ENCODE data around the gene MACROD1.

The MACROD1 gene, protein sequence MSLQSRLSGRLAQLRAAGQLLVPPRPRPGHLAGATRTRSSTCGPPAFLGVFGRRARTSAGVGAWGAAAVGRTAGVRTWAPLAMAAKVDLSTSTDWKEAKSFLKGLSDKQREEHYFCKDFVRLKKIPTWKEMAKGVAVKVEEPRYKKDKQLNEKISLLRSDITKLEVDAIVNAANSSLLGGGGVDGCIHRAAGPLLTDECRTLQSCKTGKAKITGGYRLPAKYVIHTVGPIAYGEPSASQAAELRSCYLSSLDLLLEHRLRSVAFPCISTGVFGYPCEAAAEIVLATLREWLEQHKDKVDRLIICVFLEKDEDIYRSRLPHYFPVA

DNA sequence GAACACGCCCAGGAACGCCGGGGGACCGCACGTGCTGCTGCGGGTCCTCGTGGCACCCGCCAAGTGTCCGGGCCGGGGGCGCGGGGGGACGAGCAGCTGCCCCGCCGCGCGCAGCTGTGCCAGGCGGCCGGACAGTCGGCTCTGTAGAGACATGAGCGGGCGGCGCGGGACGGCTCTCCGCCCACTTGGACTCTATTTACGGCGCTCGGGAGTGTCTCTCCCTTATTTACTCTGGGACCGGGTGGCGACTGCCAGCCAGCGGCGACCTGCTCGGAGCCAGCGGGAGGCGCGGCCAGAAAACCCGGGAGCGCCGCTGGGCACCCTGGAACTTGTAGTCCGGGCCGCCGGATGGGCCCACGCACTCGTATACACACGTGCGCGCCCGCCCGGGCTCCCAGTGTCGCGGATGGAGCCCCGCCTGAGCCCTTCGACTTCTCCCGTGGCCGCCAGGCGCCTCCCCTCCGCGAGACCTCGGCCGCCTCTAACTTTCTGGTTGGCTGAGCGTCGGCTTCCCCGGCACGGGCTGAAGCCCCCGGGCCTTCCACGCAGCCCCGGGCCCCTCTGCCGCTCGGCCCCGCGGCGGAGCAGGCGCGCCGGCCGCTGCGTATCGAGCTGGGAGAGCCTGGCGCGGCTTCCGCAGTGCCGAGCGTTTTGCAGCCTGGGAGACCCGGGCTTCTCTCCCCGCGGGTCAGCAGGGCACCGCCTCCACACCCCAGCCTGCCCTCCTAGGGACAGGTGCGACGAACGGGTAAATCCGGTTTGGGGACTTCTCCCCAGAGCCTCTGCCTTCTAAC lies at the start of gene MACROD1:
TSS of gene MACROD1 (minus strand) at position 272 of the 794 bp plus-strand sequence. CDS start at position 153, 119 bp downstream.
- DNase-seq: peak; percentile 47

DNA sequence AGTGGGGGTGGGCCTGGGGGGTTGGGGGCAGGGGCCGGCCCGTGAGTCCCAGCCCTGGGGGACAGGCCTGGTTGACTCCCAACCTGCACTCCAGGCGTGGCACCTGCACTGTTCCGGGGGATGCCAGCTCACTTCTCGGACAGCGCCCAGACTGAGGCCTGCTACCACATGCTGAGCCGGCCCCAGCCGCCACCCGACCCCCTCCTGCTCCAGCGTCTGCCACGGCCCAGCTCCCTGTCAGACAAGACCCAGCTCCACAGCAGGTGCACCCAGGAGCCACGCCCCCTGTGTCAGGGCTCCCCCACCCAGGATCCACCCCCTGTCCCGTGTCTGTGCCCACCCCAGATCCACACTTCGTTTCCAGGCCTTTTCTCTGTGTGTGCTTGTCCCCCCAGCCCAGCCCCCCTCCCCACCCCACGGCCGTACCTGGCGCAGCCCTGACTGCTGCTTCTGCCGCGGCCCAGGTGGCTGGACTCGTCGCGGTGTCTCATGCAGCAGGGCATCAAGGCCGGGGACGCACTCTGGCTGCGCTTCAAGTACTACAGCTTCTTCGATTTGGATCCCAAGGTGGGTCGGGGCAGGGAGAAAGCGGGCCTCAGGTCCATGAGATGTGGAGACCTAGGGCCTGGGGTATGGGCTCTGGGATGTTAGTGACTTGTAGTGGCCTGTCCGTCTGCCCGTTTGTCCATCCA lies 45.4 kb upstream of the MACROD1 start:
- DNase-seq: no peak

DNA sequence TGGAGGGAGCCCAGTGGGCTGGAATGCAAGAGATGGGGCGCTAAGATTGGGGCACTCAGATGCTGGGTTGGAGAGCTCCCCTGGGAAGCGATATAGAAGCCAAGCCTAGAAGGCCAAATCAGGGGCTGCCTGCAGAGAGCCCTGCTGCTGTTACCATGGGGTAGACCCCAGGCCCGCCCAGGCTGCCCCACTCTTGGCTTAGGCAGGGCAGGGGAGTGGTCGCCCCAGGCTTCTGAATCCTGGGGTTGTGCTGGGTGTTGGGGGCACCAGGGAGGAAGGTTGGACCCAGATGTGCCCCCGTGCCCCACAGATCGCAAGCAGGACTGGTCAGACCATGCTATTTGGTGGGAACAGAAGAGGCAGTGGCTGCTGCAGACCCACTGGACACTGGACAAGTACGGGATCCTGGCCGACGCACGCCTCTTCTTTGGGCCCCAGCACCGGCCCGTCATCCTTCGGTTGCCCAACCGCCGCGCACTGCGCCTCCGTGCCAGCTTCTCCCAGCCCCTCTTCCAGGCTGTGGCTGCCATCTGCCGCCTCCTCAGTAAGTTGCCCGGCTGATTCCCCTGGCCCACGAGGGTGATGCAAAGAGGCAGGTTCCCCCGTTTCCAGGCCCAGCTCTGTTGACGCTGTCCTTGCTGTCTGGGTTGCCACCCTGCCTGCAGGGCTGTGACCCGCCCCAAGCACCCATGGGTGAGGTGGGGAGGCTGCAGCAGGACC lies 44.5 kb upstream of the MACROD1 start:
- no peak for DNase-seq

DNA sequence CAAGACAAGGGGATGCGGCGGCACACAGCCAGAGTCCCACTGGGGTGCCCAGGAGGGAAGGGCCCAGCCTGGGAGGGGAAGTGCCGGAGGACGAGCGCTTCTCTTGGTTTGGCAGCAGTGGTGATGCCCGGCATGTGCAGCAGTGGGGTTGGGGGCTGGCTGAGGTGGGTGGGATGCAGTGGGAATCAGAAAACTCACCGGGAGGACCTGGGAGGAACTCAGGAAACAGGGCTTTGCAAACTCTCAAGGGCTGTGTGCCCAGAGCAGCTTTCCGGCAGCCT lies 43.6 kb upstream of the MACROD1 start:
- no peak for DNase-seq

DNA sequence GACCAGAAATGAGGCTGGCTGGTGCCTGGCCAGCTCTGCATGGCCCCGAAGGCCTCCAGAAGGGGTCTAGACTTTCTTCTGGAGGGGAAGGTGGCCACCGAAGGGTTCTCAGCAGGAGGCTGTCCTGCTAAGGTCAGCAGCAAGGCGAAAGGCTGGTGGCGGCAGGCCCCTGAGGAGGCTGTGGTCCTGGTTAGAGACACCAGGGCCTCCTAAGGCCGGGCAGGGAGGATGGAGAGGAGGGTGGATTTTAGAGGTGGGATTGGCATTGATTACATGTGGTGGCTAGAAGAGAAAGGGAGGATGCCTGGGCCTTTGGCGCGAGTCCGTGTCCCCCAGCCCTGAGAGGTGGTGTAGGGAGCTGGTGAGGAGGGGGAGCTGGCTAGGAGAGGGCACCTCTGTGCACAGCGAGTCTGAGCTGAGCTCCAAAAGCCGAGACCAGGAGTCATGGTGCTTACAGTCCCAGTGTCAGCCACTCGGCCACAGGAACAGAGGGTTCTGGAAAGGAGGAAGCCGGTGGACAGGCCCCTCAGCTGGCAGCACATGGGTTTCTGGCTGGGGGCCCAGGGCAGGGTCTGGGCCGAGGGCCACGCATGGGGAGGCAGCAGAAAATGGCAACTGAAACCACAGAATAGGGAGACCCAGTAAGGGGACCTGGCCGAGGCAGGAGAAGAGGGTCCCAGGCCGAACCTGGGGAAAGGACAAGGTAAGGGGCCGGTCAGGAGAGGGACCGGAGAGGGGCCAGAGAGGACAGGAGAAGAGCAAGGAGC lies 43.1 kb upstream of the MACROD1 start:
- no peak for DNase-seq

DNA sequence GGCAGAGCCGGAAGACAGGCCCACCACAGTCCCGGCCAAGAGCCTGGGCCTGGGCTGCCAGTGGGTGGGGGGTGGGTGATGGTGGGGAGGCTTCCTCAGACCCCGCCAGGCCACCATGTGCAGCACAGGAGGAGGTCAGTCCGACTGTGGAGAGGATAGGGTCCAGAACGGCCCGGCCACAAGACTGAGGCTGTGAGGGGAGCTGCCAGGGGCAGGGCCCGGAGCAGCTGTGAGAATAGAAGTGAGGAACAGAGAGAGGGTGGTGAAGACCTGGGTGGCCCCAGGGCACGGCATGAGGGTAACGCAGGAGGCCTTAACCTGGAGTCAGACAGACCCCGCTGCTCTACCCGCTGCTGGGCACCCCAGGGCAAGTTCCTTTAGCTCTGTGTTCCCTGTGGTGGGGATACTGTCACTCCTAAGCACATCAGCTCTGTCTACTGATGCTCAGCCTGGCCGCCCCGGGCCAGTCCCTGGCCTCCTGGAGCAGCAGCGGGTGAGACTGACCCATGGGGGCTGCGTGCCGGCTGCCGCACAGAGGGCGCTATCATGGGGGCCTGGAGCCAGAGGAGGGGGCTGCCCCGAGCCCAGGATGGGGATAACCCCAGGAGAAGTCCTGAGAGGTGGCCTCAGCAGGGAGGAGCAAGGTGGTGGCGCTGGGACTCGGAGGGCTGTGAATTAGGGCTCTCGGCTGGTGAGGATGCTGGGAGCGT lies 42.3 kb upstream of the MACROD1 start:
- no peak for DNase-seq

DNA sequence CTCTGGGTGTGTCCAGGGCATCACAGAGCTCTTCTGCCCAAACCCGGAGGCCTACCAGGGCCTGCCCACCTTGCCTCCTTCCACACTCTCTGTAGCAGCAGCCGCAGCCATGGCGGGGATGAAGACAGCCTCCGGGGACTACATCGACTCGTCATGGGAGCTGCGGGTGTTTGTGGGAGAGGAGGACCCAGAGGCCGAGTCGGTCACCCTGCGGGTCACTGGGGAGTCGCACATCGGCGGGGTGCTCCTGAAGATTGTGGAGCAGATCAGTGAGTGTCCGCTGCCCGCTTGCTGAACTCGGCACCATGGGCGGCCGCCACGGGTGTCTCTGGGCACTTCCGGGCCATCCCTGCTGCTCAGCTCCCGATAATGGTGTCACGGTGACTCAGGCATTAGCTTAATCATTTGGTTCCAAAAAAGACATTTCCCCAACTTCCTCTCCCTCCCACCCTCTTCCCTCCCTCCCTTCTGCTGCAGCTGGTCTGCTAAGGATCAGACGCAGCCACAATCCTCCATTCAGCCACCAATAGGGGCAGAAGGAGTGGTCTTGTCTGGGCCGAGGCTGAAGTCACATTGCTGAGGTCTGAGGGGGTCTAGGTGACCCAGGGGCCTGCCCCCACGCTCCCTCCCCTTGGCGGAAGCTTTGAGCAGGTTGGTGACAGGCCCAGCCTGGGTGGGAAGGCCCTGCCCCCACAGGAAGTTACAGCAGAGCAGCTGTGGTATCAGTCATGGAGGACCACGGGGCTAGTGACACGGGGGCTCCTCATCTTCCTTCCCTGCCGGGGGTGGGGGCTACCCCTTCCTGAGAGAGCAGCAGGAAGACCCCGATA lies 41.6 kb upstream of the MACROD1 start:
- peak; percentile 88 for DNase-seq

DNA sequence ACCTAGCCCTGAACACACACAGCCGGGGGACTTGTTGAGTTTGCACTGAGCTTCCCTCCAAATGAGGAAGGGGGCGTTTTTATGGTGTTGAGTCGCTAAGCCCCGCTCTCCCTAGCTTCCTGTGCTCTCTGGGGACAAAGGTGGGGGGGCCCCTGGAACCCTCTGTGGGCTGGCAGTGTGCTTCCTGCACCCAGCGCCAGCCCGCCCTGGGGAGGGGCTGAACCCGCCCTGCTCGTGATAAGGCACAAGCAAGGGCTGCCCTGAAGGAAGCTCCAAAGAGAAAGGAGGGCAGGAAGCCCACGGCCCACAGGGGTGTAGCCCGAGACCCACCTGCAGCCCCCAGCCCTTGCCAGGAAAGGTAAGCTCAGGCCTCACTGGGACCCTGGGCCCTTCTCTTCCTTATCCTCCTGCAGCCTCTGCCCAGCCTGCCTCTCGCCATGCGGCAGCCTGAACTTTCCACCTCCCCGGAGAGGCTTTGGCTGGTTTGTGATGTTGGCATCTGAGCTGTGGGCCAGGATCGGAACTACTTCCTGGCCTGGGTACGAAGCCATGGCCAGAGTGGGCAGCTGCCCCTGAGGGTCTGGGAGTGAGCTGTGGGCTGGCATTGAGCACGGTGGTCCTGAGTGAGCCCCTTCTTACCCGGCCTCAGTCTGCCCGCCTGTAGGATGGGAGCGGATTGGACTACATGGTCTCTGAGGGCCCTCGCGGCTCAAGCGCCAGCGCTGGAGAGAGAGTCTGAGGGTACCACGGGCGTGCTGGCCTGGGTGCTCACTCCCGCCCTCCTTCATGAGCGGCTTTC lies 40.7 kb upstream of the MACROD1 start, which contains the start of gene FERMT3:
TSS of gene FERMT3 (plus strand) at position 265 of the 799 bp plus-strand sequence. CDS start 644 bp downstream, outside the sequence.
- peak; percentile 63 for DNase-seq

DNA sequence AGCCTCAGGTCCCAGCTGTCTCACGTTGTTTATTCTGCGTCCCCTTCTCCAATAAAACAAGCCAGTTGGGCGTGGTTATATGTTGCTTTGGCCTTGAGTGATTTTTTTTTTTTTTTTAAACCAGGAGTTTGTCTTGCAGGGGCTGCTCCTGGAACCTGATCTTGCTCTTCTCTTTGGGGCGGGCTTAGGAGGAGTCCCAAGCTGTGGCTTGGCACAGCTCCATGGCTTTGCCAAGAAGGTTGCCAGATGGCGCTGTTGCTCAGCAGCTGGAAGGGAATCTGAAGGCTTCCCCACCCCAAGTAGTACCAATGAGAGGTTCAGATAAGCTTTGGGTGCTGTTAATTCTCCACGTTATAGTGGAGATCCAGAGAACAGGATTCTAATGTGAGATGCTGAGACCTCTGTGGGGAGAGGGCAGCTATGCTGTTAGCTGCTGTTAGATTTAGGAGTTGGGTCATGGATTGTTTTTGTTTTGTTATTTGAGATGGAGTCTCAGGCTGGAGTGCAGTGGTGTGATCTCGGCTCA lies 38.6 kb upstream of the MACROD1 start:
- peak; percentile 34 for DNase-seq

DNA sequence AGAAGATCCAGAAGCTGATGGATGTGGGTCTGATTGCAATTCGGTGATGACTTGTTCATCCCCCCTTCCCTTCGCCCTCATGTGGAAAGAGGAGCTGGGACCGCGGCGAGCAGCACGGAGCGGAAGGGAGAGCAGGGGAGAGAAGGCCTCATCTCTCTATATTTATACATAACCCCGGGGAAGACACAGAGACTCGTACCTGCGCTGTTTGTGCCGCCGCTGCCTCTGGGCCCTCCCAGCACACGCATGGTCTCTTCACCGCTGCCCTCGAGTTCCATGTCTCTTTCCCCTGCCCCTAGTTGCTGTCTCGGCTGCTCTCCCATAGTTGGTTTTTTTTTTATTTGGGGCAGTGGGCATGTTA lies 38.1 kb upstream of the MACROD1 start:
- DNase-seq: no peak

DNA sequence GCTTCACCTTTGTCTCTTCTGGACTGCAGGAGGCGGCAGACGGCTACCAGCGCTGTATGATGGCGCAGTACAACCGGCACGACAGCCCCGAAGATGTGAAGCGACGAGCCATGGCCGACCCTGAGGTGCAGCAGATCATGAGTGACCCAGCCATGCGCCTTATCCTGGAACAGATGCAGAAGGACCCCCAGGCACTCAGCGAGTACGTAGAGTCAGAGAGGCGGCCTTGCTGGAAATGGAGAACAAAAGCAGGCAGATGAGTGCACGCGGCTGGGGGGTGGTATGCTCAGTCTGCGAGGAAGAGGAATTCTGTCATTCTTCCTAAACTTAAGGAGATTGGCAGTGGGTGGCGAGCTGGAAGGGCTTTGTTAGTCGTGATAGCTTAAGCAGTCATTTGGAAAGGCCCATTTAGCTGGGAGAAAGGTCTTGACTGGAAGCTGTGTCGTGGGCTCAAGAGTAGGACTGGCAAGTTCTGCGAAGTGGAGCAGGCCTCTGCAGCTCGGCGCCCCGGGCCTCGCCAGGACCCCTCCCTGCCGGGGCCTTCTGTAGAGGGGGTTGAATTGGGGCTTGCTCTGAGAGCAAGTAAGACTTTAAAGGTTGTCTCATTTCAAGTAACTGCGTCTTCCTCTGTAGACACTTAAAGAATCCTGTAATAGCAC lies 37.6 kb upstream of the MACROD1 start:
- DNase-seq: no peak

DNA sequence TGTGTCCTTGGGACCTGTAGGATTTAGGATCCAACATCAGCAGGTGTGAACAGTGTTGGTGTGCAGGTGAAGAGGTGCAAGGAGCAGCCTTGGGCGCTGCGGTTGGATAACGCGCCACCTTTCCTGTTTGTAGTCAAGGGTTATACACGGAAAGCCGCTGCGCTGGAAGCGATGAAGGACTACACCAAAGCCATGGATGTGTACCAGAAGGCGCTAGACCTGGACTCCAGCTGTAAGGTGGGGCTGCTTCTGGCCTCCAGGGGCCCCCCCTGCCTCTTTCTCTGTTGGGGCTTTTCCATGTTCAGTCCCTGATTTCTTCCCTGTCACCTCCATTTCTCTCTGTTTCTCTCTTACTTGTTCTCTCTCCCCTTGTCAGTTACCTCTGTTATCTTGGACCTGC lies 37.1 kb upstream of the MACROD1 start:
- DNase-seq: no peak

DNA sequence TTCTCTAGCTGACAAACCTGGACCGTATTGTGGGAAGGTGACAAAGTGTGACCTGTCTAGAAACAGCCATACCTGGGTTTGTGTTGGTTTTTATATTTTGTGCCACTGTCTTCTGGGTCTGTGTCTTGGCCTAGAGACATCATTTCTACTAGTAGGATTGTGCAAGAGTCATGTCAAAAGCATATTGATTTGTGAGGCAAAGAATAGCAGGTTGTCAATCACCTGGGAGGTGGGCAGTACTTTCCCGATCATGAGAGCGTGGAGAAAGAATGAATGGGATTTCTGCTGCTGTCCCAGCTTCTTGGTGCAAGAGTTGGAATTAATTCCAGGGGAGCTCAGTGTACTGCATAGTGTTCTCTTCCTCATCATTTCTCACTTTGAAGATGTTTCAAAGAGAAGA lies 35.6 kb upstream of the MACROD1 start:
- DNase-seq: no peak

DNA sequence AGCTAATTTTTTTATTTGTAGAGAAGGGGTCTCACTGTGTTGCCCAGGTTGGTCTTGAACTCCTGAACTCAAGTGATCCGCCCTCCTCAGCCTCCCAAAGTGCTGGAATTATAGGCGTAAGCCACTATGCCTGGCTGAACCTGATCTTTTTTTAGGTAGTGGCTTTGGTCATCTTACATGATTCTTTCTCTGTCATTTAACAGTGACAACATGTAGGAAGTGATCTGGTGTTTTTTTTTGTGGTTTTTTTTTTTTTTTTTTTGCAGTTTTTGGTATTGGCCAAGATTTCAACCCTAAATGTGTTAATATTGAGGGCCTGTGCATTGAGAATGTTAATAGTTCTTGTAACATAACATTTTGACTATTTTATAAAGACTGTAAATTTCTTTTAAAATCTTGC lies 32.6 kb upstream of the MACROD1 start:
- no peak for DNase-seq

DNA sequence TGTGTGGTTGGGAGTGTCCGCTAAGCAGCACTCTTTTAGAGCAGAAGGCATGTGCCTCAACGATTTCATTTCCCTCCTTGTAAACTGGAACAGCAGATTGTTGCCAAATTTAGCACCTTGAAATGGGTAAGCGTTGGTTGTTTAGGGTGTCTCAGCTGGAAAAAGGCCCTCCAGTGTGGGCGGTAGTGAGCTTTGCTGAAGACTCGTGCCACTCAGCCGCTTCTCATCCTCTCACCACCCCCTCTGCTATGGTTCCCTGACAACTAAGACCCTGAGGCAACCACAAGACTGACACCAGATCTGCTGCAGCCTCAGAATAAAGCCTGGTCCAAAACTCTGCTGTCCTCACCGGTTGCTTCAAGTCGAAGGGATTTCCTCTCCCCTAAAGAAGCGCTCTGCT lies 30.7 kb upstream of the MACROD1 start:
- no peak for DNase-seq

DNA sequence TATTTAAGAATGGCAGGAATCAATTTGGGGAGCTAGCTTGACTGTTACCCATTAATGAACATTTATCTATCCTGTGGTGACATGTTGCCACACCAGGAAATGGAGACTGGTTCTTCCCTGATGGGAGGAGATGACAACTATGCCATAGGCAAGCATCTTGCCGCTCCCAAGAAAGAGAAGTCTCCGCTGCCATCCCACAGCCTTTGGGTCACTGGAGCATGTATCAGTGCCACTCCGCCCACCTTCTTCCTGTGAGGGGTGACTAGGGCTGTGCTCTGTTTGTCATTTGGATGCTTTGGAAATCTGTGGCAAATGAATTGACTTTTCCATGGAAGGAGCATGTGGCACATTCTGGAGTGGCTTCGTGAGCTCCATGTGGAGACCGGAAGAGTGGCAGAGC lies 26.5 kb upstream of the MACROD1 start:
- DNase-seq: no peak

DNA sequence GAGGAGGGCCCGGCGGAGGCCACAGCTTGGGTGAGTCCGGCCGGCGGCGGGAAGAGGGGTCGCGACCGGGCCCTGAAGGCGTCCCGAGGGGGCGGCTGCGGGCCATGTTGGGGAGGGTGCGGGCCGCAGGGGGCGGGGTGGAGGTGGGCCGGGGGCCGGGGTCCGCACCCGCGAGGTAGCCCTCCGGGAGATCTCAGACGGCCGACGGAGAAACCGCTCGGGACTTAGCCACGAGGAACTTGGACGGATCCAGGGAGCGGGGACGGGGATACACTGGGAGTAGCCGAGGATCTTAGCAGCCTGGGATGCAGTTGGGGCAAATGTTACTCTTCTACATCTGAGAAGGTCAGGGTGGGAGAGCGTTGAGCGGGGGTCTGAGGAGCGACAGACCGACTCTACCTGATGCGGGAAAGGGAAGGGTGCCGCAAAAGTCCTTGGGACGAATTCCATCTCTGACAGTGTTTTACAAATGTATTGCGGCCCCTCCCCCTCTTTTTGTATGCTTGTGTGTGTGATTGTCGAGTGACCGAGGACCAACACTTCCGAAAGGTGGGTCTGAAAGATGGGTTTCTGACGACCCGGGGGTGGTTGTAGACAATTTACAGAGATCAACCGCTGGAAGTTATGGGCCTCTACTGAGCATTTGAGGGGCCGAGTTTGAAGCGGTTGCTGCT lies 20.7 kb upstream of the MACROD1 start:
- DNase-seq: peak; percentile 61

DNA sequence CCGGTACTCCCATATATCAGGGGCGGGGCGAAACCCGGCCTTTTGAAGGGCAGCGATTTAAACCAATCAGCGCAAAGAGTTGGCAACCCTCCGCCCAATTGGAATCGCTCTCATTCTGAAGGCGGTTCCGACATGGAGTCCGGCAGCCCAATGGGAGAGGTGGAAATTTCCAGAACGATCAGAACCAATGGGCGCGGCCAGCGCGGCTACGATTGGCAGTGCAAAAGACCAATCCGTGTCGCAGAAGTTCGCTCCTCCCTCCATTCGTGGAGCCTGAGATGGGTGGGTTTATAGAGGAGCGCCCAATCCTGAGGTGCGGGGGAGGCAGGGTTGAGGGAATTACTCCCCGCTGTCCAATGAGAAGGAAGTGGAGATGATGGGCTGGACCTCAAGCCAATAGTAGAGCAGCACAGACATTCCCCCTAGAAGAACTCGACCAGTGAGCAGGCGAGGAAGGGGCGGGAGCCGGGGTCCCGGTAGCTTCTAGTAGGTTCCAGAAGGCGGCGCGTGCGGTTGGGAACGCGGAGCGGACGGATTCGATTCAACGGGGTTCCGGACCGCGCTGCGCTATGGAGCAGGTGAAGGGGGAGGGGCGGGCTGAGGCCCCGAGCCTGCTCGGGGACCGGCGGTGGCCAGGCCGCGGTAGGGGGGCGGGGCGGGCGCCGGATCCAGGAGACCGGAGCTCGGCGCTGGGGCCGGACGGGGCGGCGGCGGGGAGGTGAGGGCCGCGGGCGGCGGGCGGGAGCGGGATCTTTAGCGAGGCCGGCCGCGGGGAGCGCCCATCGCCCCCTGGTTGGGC lies 20.0 kb upstream of the MACROD1 start, which contains the start of gene STIP1:
TSS of gene STIP1 (plus strand) at position 479 of the 799 bp plus-strand sequence. CDS start at position 570, 91 bp downstream.
- DNase-seq: peak; percentile 99

Data from NK-92 treated with Interleukin-12 subunit alpha and Interleukin-12 subunit beta, amount 100 ng/mL, for 24 hours (cell line).